GM13977 (cell line): ENCODE data around the gene TIGD3.

Experiments
- DNase-seq: peaks from one replicate; pipeline ENCODE4 v3.0.0; 2012; ENCODE audit warnings: low spot score
- in situ Hi-C: fragments of 300-500 bp; cut with MboI; formaldehyde crosslinking; loops from one replicate; pipeline ENCODE4 v1.12.0; 2022; ENCODE audit warnings: low sequenced_read_pairs, low pct_unique_long_range_greater_than_20kb, mixed read lengths, inconsistent platforms; ENCODE audit not compliant: unreplicated experiment
- TF ChIP-seq, protein P1 (sequence below): IDR thresholded peaks from 2 replicates; pipeline ENCODE4 v1.5.1; 2012; ENCODE audit warnings: mild to moderate bottlenecking, control low read depth; ENCODE audit not compliant: insufficient read depth; ENCODE audit errors: extremely low read depth, missing control alignments

Gene TIGD3

DNA sequence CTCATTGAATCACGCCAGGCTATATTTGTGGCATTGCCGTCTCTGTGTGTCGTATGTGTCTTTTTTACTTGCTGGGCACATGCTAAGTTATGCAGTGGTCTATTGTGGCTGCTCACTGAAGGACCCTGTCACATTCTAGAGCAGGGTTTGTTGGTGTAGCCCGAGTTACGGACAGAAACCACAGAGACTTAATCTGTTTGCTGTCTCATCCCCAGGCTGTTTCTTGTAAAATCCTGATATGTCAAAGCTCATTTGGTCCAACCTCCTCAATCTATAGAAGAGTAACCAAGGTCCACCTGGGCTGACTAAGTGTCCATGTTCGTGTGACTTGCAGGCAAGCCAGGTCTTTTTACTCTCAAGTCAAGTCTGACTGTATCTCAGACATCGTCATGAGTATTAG is 15.9 kb upstream of the TIGD3 start:
- in situ Hi-C loops: no loop called here
- TF ChIP-seq, protein P1, sequence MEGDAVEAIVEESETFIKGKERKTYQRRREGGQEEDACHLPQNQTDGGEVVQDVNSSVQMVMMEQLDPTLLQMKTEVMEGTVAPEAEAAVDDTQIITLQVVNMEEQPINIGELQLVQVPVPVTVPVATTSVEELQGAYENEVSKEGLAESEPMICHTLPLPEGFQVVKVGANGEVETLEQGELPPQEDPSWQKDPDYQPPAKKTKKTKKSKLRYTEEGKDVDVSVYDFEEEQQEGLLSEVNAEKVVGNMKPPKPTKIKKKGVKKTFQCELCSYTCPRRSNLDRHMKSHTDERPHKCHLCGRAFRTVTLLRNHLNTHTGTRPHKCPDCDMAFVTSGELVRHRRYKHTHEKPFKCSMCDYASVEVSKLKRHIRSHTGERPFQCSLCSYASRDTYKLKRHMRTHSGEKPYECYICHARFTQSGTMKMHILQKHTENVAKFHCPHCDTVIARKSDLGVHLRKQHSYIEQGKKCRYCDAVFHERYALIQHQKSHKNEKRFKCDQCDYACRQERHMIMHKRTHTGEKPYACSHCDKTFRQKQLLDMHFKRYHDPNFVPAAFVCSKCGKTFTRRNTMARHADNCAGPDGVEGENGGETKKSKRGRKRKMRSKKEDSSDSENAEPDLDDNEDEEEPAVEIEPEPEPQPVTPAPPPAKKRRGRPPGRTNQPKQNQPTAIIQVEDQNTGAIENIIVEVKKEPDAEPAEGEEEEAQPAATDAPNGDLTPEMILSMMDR: no peak
- DNase-seq: no peak

DNA sequence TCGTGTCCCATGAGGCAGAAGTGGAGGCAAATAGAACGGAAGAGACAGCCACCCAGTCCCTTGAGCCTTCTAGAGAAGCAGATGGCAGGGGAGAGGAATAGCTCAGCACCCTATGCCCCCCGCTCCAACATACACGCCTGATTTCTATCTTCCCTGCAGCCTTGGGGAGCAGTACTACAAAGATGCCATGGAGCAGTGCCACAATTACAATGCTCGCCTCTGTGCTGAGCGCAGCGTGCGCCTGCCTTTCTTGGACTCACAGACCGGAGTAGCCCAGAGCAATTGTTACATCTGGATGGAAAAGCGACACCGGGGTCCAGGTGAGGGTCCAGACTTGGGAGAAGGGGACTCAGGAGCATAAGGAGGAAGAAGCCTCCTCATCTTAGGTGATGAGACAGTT is 14.3 kb upstream of the TIGD3 start:
- TF ChIP-seq, protein P1: no peak
- in situ Hi-C loops: no loop called here

DNA sequence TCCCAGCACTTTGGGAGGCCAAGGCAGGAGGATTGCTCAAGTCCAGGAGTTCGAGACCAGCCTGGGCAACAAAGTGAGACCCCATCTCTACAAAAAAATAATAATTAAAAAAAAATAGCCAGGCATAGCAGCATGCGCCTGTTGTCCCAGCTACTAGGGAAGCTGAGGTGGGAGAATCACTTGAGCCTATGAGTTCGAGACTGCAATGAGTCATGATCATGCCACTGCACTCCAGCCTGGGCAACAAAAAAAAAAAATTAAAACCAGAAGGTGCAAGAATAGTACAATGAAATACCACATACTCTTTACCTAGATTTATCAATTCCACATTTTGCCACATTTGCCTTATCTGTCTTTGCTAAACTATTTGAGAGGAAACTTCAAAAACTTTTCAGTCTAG is 12.7 kb upstream of the TIGD3 start:
- DNase-seq: no peak
- in situ Hi-C loops: no loop called here
- TF ChIP-seq, protein P1: no peak

More for the DNA sequence above, 14.3 kb upstream of the TIGD3 start:
- DNase-seq: no peak

DNA sequence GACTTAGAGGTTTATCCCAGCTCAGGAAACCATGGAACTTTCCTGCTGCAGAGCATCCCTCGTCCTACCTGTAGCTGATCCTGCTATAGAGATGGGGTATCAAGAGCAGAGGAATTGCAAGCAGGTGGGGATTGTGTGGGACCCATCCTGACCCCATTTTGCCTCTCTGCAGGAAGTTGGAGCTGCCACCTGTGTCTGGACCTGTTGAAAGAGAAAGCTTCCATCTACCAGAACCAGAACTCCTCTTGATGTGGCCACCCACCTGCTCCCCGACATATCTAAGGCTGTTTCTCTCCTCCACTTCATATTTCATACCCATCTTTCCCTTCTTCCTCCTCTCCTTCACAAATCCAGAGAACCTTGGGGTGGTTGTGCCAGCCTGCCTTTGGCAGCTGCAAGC is 3.0 kb upstream of the TIGD3 start:
- DNase-seq: no peak
- TF ChIP-seq, protein P1: no peak
- in situ Hi-C loops: no loop called here

DNA sequence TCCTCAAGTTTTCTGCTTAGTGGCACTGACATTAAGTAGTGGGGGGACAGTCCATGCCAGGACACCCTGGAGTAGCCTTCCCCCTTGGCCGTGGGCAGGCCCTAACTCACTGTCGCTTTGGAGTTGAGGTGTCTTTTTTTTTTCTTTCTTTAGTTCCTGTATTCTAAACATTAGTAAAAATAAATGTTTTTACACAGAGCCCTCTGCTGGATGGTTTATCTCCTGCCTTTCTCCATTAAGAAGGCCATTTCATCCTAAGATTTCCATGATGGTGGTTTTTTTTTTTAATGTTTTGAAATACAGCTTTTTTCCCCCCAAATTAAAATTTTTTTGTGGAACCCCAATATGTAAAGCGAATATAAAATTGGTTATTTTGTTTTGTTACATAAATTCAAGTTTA is 1.8 kb upstream of the TIGD3 start:
- no peak for DNase-seq
- TF ChIP-seq, protein P1: peak; percentile 37
- in situ Hi-C loops: no loop called here

DNA sequence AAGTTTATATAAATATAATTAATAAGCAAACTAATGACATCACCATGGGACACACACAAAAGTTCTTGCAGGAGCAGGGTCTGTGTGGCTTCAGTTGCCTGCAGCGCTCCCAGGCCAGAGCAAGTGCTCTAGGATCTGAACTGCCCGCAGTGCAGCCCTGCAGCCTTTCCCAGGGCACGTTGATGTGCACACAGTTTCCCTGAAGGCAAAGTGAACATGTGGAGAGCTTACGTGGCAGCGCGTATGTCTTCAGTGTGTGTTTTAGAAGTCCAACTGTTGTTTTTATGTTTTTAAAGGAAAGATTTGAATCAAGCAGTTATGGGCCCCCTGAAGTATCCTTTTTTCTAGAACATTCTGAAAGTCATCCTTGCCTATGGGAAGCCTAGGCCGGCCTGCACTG is 1.2 kb upstream of the TIGD3 start:
- TF ChIP-seq, protein P1: no peak
- in situ Hi-C loops: no loop called here

DNA sequence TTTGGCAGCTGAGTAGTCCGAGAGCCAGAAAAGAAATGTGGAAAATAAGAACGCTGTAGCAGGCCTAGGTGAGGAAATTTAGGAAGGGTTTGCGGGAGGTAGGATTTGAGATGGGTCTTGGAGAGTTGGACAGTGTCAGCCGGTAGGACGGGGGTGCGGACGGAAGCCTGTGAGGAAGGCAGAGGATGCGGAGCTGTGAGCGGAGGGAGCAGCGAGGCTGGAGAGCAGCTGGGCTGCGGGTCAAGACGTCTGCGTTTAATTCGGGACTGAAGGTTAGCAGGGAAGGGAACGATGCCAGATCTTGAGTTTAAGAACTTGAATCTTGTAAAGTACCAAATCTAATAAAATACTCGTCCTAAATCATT is 669 bp upstream of the TIGD3 start:
- TF ChIP-seq, protein P1: no peak
- in situ Hi-C loops: no loop called here

More for the DNA sequence above, 1.2 kb upstream of the TIGD3 start:
- no peak for DNase-seq

More for the DNA sequence above, 669 bp upstream of the TIGD3 start:
- DNase-seq: no peak
